Esophagus muscularis mucosa (tissue), 4 donors: ENCODE measurements around the gene RAP2A.

Experiments
- EP300 ChIP-seq: sonication (generic); formaldehyde crosslinking; IDR thresholded peaks from one replicate; pipeline ENCODE4 v1.6.1; 2017; ENCODE audit warnings: antibody characterized with exemption
- POLR2A ChIP-seq: fragments of 450-650 bp; IDR thresholded peaks from one replicate; pipeline ENCODE4 v1.6.1; 2017; ENCODE audit warnings: antibody characterized with exemption, moderate library complexity, mild to moderate bottlenecking, low read depth
- POLR2AphosphoS5 ChIP-seq, 2 donors: sonication (generic); formaldehyde crosslinking; IDR thresholded peaks; one replicate each; pipeline ENCODE4 v1.6.1; 2017; ENCODE audit warnings: antibody characterized with exemption in 2 of 2
- TF ChIP-seq, protein P1 (sequence below), 3 experiments: fragments of 200-600 bp in 2 of 3; fragments of 450-650 bp in 1 of 3; sonication (generic) in 2 of 3; IDR thresholded peaks; one replicate each; pipeline ENCODE4 v1.5.1; 2017 to 2019; ENCODE audit warnings: antibody characterized with exemption in 3 of 3, mild to moderate bottlenecking in 2 of 3, moderate library complexity in 1 of 3

DNA sequence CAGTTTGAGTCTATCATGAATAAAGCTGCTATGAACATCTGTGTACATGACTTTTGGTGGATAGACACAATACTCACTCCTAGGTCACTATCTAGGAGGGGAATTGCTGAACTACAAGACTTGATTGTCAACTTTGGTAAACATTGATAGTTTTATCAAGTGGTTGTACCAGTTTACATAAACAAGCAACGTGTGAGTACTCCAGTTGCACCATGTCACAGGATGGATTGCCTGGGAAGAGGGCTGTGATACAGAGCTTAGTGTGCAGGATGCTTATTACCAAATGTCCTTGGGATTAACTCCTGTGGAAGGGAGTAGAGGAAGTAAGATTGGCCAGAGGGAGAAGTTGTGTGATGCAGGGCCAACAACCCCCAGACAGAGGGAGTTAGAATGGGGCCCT, 37.7 kb downstream of the RAP2A start:
- TF ChIP-seq, protein P1, sequence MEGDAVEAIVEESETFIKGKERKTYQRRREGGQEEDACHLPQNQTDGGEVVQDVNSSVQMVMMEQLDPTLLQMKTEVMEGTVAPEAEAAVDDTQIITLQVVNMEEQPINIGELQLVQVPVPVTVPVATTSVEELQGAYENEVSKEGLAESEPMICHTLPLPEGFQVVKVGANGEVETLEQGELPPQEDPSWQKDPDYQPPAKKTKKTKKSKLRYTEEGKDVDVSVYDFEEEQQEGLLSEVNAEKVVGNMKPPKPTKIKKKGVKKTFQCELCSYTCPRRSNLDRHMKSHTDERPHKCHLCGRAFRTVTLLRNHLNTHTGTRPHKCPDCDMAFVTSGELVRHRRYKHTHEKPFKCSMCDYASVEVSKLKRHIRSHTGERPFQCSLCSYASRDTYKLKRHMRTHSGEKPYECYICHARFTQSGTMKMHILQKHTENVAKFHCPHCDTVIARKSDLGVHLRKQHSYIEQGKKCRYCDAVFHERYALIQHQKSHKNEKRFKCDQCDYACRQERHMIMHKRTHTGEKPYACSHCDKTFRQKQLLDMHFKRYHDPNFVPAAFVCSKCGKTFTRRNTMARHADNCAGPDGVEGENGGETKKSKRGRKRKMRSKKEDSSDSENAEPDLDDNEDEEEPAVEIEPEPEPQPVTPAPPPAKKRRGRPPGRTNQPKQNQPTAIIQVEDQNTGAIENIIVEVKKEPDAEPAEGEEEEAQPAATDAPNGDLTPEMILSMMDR (IDR thresholded peaks at IDR 0.05): no peak
- TF ChIP-seq POLR2A (no peak), POLR2AphosphoS5 (IDR thresholded peaks at IDR 0.05) (no peak), EP300 (no peak)
